Glomerular visceral epithelial cell (primary cell): ENCODE data around the gene ACO1.

Experiments
- DNase-seq: peaks from one replicate; pipeline ENCODE4 v3.0.0-alpha.2; 2016; ENCODE audit errors: extremely low spot score

Gene ACO1

GRCh38 chr9:32382565-32383320 is 1.7 kb upstream of the ACO1 start:
- DNase-seq: no peak

GRCh38 chr9:32384002-32384363 is 460 bp upstream of the ACO1 start:
- no peak for DNase-seq

- DNase-seq: no peak
Measured at GRCh38 chr9:32385152-32385884, 875 bp downstream of the ACO1 start.

- no peak for DNase-seq
Measured at GRCh38 chr9:32385885-32386283, 1.4 kb downstream of the ACO1 start.

- no peak for DNase-seq
Measured at GRCh38 chr9:32387256-32387655, 2.8 kb downstream of the ACO1 start.

- no peak for DNase-seq
Measured at GRCh38 chr9:32389365-32389764, 4.9 kb downstream of the ACO1 start.

GRCh38 chr9:32393911-32394310 is 9.5 kb downstream of the ACO1 start:
- no peak for DNase-seq

GRCh38 chr9:32394381-32395049 is 10.1 kb downstream of the ACO1 start:
- peak; percentile 73 for DNase-seq

GRCh38 chr9:32395510-32396216 is 11.2 kb downstream of the ACO1 start:
- peak; percentile 90 for DNase-seq

GRCh38 chr9:32398207-32398606 is 13.8 kb downstream of the ACO1 start:
- no peak for DNase-seq

- no peak for DNase-seq
Measured at GRCh38 chr9:32399110-32399815, 14.8 kb downstream of the ACO1 start.

GRCh38 chr9:32401488-32401887 is 17.0 kb downstream of the ACO1 start:
- DNase-seq: no peak

- no peak for DNase-seq
Measured at GRCh38 chr9:32403567-32404260, 19.3 kb downstream of the ACO1 start.

GRCh38 chr9:32404402-32404801 is 20.0 kb downstream of the ACO1 start:
- no peak for DNase-seq

GRCh38 chr9:32404856-32405255 is 20.4 kb downstream of the ACO1 start:
- DNase-seq: no peak

GRCh38 chr9:32405506-32405905 is 21.1 kb downstream of the ACO1 start:
- no peak for DNase-seq

- DNase-seq: no peak
Measured at GRCh38 chr9:32406046-32406445, 21.6 kb downstream of the ACO1 start.

- no peak for DNase-seq
Measured at GRCh38 chr9:32411753-32412152, 27.3 kb downstream of the ACO1 start.

- no peak for DNase-seq
Measured at GRCh38 chr9:32412440-32412839, 28.0 kb downstream of the ACO1 start.

- DNase-seq: no peak
Measured at GRCh38 chr9:32413424-32413823, 29.0 kb downstream of the ACO1 start.

- no peak for DNase-seq
Measured at GRCh38 chr9:32414856-32415255, 30.4 kb downstream of the ACO1 start.
